PC-9 (cell line): Measurements from ENCODE around the gene TJP3.

Experiments used
- EZH2 ChIP-seq: fragments of 200-600 bp; sonication (generic); IDR thresholded peaks from 2 replicates; pipeline ENCODE4 v1.8.0; 2017; ENCODE audit warnings: antibody characterized with exemption, low read depth
- TF ChIP-seq, protein P1 (sequence below): fragments of 200-600 bp; sonication (generic); conservative IDR thresholded peaks from 2 replicates; pipeline ENCODE4 v1.6.1; 2017; ENCODE audit warnings: mixed run types, antibody characterized with exemption, mild to moderate bottlenecking, moderate library complexity

DNA sequence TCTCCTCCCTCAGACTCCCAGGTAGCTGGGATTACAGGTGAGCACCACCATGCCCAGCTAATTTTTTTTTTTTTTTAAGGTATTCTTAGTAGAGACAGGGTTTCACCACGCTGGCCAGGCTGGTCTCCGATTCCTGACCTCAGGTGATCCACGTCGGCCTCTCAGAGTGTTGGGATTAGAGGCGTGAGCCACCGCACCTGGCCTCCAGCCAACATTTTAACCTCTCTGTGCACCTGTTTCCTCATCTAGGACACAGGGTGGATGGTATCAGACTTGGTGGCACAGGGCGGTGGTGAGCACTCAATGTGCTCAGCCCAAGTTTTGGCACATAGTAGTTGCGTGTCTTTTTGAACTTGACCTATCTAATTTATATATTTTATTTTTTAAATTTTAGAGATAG lies 40.8 kb downstream of the TJP3 start:
- TF ChIP-seq, protein P1, sequence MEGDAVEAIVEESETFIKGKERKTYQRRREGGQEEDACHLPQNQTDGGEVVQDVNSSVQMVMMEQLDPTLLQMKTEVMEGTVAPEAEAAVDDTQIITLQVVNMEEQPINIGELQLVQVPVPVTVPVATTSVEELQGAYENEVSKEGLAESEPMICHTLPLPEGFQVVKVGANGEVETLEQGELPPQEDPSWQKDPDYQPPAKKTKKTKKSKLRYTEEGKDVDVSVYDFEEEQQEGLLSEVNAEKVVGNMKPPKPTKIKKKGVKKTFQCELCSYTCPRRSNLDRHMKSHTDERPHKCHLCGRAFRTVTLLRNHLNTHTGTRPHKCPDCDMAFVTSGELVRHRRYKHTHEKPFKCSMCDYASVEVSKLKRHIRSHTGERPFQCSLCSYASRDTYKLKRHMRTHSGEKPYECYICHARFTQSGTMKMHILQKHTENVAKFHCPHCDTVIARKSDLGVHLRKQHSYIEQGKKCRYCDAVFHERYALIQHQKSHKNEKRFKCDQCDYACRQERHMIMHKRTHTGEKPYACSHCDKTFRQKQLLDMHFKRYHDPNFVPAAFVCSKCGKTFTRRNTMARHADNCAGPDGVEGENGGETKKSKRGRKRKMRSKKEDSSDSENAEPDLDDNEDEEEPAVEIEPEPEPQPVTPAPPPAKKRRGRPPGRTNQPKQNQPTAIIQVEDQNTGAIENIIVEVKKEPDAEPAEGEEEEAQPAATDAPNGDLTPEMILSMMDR, result no peak
- no peak for TF ChIP-seq EZH2
